Activated T-cell treated with anti-CD3 and anti-CD28 coated beads, Interleukin-2, amount 50 U/mL, for 72 hours (primary cell): ENCODE results near the gene PHF20. TPM values are rescaled to one million over a fixed set of nuclear protein-coding genes. Genes with fewer than 3 reads are reported as not detected.

ENCODE experiments used
- ATAC-seq, 2 donors: fragments of 150-1000 bp; cut with Tn5 transposase; replicated peaks in 1 of 2; 2 replicates each; pipeline ENCODE4 v1.10.0; 2021; ENCODE audit warnings: moderate library complexity in 2 of 2, mild to moderate bottlenecking in 1 of 2
- DNase-seq, 2 donors: peaks; one replicate each; pipeline ENCODE4 v3.0.0; 2021 to 2022; ENCODE audit warnings: mixed read lengths in 1 of 2
- H3K27ac Mint-ChIP-seq: one replicate; pipeline ENCODE4 v1.8.0; 2022; ENCODE audit warnings: mild to moderate bottlenecking, moderate library complexity, mixed read lengths
- H3K27me3 Mint-ChIP-seq: one replicate; pipeline ENCODE4 v1.8.0; 2022; ENCODE audit warnings: low read depth, mixed read lengths
- H3K36me3 Mint-ChIP-seq, 2 donors: one replicate each; pipeline ENCODE4 v1.8.0; 2022; ENCODE audit warnings: mixed read lengths in 2 of 2, mild to moderate bottlenecking in 1 of 2; ENCODE audit not compliant: insufficient read depth in 2 of 2
- H3K4me1 Mint-ChIP-seq: one replicate; pipeline ENCODE4 v1.8.0; 2022; ENCODE audit warnings: low read depth, mixed read lengths
- H3K4me3 Mint-ChIP-seq, 2 donors: one replicate each; pipeline ENCODE4 v1.8.0; 2022; ENCODE audit warnings: mild to moderate bottlenecking in 2 of 2, mixed read lengths in 2 of 2, moderate library complexity in 2 of 2
- H3K9me3 Mint-ChIP-seq, 2 donors: one replicate each; pipeline ENCODE4 v1.8.0; 2022; ENCODE audit warnings: mixed read lengths in 2 of 2
- total RNA-seq, 2 donors: library from RNA; stranded (reverse); gene quantifications; one replicate each; pipeline ENCODE4 v1.2.3, GENCODE V29; 2022

PHF20 gene
- total RNA-seq, 2 donors from 2014 or later = 68.1 to 68.6 TPM

- no peak overlapping the region for H3K4me3 Mint-ChIP-seq
- DNase-seq (no peak), ATAC-seq (no peak)
- H3K9me3 Mint-ChIP-seq = no peaks in the 10 kb centered on the region
- peaks cover 40% of the 10 kb centered on the region for H3K4me1 Mint-ChIP-seq
- H3K27ac Mint-ChIP-seq = peak overlapping the region; percentile 2
- peaks cover 4 to 9% of the 10 kb centered on the region in 2 donors for H3K36me3 Mint-ChIP-seq
- H3K27me3 Mint-ChIP-seq = no peaks in the 10 kb centered on the region
Observed at GRCh38 chr20:35820715-35821114, 48.9 kb downstream of the PHF20 start.

- H3K27ac Mint-ChIP-seq = peak overlapping the region; percentile 25
- H3K9me3 Mint-ChIP-seq = no peaks in the 10 kb centered on the region
- DNase-seq = no peak
- peaks cover 4 to 9% of the 10 kb centered on the region in 2 donors for H3K36me3 Mint-ChIP-seq
- peaks cover 37% of the 10 kb centered on the region for H3K4me1 Mint-ChIP-seq
- no peak overlapping the region for H3K4me3 Mint-ChIP-seq
- no peak for ATAC-seq
- H3K27me3 Mint-ChIP-seq = no peaks in the 10 kb centered on the region
Observed at GRCh38 chr20:35821807-35822242, 50.0 kb downstream of the PHF20 start.

GRCh38 chr20:35823147-35823546 is 51.3 kb downstream of the PHF20 start:
- ATAC-seq = no peak
- peaks cover 4 to 9% of the 10 kb centered on the region in 2 donors for H3K36me3 Mint-ChIP-seq
- no peak for DNase-seq
- no peaks in the 10 kb centered on the region for H3K9me3 Mint-ChIP-seq
- H3K4me3 Mint-ChIP-seq = no peak overlapping the region
- H3K27me3 Mint-ChIP-seq = no peaks in the 10 kb centered on the region
- no peak overlapping the region for H3K27ac Mint-ChIP-seq
- peaks cover 34% of the 10 kb centered on the region for H3K4me1 Mint-ChIP-seq

GRCh38 chr20:35823937-35824336 is 52.1 kb downstream of the PHF20 start:
- Mint-ChIP-seq H3K36me3 (peaks cover 4 to 7% of the 10 kb centered on the region in 2 donors), H3K9me3 (no peaks in the 10 kb centered on the region)

GRCh38 chr20:35826397-35826998 is 54.7 kb downstream of the PHF20 start:
- ATAC-seq = no peak
- no peak overlapping the region for H3K4me3 Mint-ChIP-seq
- H3K27me3 Mint-ChIP-seq = no peaks in the 10 kb centered on the region
- H3K36me3 Mint-ChIP-seq = peaks cover 8 to 10% of the 10 kb centered on the region in 2 donors
- H3K4me1 Mint-ChIP-seq = peaks cover 22% of the 10 kb centered on the region
- H3K27ac Mint-ChIP-seq = peak overlapping the region; percentile 36
- peaks cover 0 to 2% of the 10 kb centered on the region in 2 donors for H3K9me3 Mint-ChIP-seq
- no peak for DNase-seq

More at GRCh38 chr20:35823937-35824336, 52.1 kb downstream of the PHF20 start:
- no peak for DNase-seq
- no peak overlapping the region for H3K4me3 Mint-ChIP-seq
- no peak overlapping the region for H3K27ac Mint-ChIP-seq
- ATAC-seq = no peak
- peaks cover 28% of the 10 kb centered on the region for H3K4me1 Mint-ChIP-seq
- no peaks in the 10 kb centered on the region for H3K27me3 Mint-ChIP-seq

- Mint-ChIP-seq H3K9me3 (peaks cover 0 to 2% of the 10 kb centered on the region in 2 donors), H3K36me3 (peaks cover 11 to 14% of the 10 kb centered on the region in 2 donors), H3K4me1 (peaks cover 30% of the 10 kb centered on the region), H3K27me3 (no peaks in the 10 kb centered on the region), H3K4me3 (no peak overlapping the region), H3K27ac (no peak overlapping the region)
- DNase-seq (no peak), ATAC-seq (no peak)
Observed at GRCh38 chr20:35828434-35828833, 56.6 kb downstream of the PHF20 start.

GRCh38 chr20:35828916-35829315 is 57.1 kb downstream of the PHF20 start:
- Mint-ChIP-seq H3K36me3 (peaks cover 11 to 14% of the 10 kb centered on the region in 2 donors), H3K4me1 (peaks cover 31% of the 10 kb centered on the region), H3K27ac (no peak overlapping the region), H3K27me3 (no peaks in the 10 kb centered on the region), H3K4me3 (no peak overlapping the region), H3K9me3 (peaks cover 0 to 2% of the 10 kb centered on the region in 2 donors)
- DNase-seq (no peak), ATAC-seq (no peak)

GRCh38 chr20:35830264-35830663 is 58.4 kb downstream of the PHF20 start:
- H3K4me1 Mint-ChIP-seq = peaks cover 41% of the 10 kb centered on the region
- peaks cover 0 to 2% of the 10 kb centered on the region in 2 donors for H3K9me3 Mint-ChIP-seq
- DNase-seq (no peak), ATAC-seq (no peak)
- H3K36me3 Mint-ChIP-seq = peaks cover 9 to 18% of the 10 kb centered on the region in 2 donors
- no peaks in the 10 kb centered on the region for H3K27me3 Mint-ChIP-seq
- H3K4me3 Mint-ChIP-seq = no peak overlapping the region
- no peak overlapping the region for H3K27ac Mint-ChIP-seq

- H3K4me1 Mint-ChIP-seq = peaks cover 44% of the 10 kb centered on the region
- peaks cover 0 to 2% of the 10 kb centered on the region in 2 donors for H3K9me3 Mint-ChIP-seq
- peaks cover 9 to 18% of the 10 kb centered on the region in 2 donors for H3K36me3 Mint-ChIP-seq
- DNase-seq (no peak), ATAC-seq (no peak)
- no peak overlapping the region for H3K4me3 Mint-ChIP-seq
- H3K27me3 Mint-ChIP-seq = no peaks in the 10 kb centered on the region
- no peak overlapping the region for H3K27ac Mint-ChIP-seq
Observed at GRCh38 chr20:35831029-35831428, 59.2 kb downstream of the PHF20 start.

GRCh38 chr20:35831971-35832370 is 60.2 kb downstream of the PHF20 start:
- peak overlapping the region; percentile 4 for H3K27ac Mint-ChIP-seq
- DNase-seq (no peak), ATAC-seq (no peak)
- no peaks in the 10 kb centered on the region for H3K27me3 Mint-ChIP-seq
- H3K4me3 Mint-ChIP-seq = no peak overlapping the region
- H3K4me1 Mint-ChIP-seq = peaks cover 44% of the 10 kb centered on the region
- H3K36me3 Mint-ChIP-seq = peaks cover 9 to 18% of the 10 kb centered on the region in 2 donors
- peaks cover 0 to 2% of the 10 kb centered on the region in 2 donors for H3K9me3 Mint-ChIP-seq

GRCh38 chr20:35833241-35833640 is 61.4 kb downstream of the PHF20 start:
- ATAC-seq (no peak), DNase-seq (no peak)
- H3K4me1 Mint-ChIP-seq = peaks cover 44% of the 10 kb centered on the region
- peaks cover 9 to 18% of the 10 kb centered on the region in 2 donors for H3K36me3 Mint-ChIP-seq
- H3K27ac Mint-ChIP-seq = peak overlapping the region; percentile 55
- H3K9me3 Mint-ChIP-seq = peaks cover 0 to 2% of the 10 kb centered on the region in 2 donors
- no peaks in the 10 kb centered on the region for H3K27me3 Mint-ChIP-seq
- H3K4me3 Mint-ChIP-seq = no peak overlapping the region

- ATAC-seq (no peak), DNase-seq (no peak)
- Mint-ChIP-seq H3K4me1 (peaks cover 37% of the 10 kb centered on the region), H3K36me3 (peaks cover 4 to 23% of the 10 kb centered on the region in 2 donors), H3K27me3 (no peaks in the 10 kb centered on the region), H3K27ac (no peak overlapping the region), H3K9me3 (no peaks in the 10 kb centered on the region), H3K4me3 (no peak overlapping the region)
Observed at GRCh38 chr20:35837577-35838195, 65.9 kb downstream of the PHF20 start.

- DNase-seq = no peak
- Mint-ChIP-seq H3K27ac (no peak overlapping the region), H3K4me3 (no peak overlapping the region), H3K27me3 (no peaks in the 10 kb centered on the region), H3K9me3 (no peaks in the 10 kb centered on the region), H3K4me1 (peaks cover 34% of the 10 kb centered on the region), H3K36me3 (peaks cover 5 to 23% of the 10 kb centered on the region in 2 donors)
- no peak for ATAC-seq
Observed at GRCh38 chr20:35838205-35838604, 66.4 kb downstream of the PHF20 start.
